GM18861 (cell line): Measurements from ENCODE around the gene ADM2.
"Not testable (repeated sequence)": the region's sequence is repeated elsewhere in the genome, so short reads cannot be mapped to it uniquely, and the experiment has no call there.

Source experiments
- ATAC-seq: cut with Tn5 transposase; IDR thresholded peaks from one replicate; pipeline ENCODE4 v1.9.1; 2021; ENCODE audit not compliant: unreplicated experiment

The ADM2 gene

GRCh38 chr22:50505276-50505775, 24.0 kb downstream of the ADM2 start:
- no peak for ATAC-seq

DNA sequence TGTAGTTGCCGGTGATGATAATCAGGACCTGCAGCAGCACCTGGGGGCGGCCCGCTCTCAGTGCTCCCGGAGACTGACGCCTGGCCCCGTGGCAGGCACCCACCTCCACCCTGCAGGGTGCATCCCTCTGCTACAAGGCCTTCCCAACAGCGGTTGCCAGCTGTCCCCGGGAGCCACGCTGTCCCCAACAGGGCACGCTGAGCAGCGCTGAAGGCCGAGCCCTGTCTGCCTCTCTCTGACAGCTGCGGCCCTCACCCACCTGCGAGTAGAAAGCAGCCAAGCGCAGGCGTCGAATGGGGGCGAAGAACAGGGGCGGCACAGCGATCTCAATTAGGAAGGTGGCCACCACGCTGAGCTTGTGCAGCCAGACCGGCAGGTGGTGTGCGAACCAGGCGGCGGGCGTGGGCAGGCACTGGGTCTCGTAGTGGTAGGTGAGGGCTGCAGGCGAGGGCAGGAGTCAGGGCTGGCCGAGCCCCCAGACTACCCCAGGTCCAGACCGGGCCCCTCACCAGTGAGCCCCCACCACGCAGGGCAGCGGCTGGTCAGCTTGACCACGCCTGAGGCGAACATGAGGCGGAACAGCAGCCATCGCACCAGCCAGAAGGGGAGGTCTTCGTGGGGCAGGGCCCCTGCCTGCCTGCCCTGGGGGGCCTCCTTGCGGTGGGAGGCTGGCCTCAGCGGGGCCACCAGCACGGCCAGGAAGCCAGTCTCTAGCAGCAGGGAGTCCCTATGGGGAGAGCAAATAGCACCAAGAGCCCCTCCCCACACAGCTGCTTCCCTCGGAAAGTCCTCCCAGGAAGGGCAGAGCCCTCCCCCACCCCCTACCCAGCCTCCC, 24.6 kb downstream of the ADM2 start:
- no peak for ATAC-seq

DNA sequence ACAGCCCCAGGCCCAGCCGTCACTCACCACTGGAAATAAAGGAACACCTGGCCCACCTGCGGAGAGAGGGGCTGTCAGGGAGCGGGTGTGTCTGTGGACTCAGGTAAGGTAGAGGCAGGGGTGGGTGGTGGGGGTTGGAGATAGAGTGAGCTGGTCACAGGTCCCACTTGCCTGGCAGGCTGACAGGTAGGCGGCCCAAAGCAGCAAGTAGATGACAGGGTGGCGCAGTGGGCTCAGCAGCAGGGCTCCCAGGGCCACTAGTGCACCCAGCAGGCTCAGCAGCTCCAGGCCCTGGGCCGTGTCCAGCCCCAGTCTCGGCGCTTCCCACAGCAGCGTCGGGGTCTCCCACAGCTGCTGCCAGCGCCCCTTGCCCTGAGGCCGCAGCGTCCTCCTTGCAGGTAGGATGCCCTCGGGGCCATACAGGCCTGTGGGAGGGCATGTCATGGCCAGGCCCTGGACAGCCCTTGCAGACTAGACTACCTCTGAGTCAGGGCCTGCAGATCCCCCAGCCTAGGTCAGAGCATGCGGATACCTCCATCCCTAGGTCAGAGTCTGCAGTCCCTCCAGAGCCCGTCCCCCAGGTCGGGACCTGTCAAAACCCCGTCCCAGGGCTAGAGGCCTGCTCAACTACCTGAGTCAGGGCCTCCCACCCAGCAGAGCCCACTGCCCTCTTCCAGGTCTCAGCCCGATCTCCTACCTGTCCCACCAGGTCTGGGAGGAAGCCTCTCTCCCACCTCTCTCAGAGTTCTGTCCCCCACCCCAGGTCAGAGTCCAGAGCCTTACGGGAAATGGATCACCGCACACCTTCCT, 25.5 kb downstream of the ADM2 start:
- ATAC-seq, result no peak

- no peak for ATAC-seq
These were observed 26.2 kb downstream of the ADM2 start, which contains the start of gene LMF2 for GRCh38 chr22:50507421-50507990. LMF2 (minus strand) TSS chr22:50507702; CDS start chr22:50507675, 27 bp downstream.

- peak; percentile 68 for ATAC-seq
These were observed 26.9 kb downstream of the ADM2 start, which contains the start of gene NCAPH2 for GRCh38 chr22:50507991-50508884. NCAPH2 (plus strand) TSS chr22:50508224; CDS start chr22:50508338, 114 bp downstream.

- no peak for ATAC-seq
These were observed 27.6 kb downstream of the ADM2 start for GRCh38 chr22:50508897-50509296.

DNA sequence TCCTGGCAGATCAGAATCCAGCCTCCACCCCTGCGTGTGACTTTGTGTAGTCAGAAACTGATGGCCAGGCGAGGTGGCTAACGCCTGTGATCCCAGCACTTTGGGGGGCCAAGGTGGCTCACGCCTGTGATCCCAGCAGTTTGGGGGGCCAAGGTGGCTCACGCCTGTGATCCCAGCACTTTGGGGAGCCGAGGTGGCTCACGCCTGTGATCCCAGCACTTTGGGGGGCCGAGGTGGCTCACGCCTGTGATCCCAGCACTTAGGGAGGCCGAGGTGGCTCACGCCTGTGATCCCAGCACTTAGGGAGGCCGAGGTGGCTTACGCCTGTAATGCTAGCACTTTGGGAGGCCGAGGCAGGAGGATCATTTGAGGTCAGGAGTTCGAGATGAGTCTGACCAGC, 31.8 kb downstream of the ADM2 start:
- ATAC-seq, result no peak

DNA sequence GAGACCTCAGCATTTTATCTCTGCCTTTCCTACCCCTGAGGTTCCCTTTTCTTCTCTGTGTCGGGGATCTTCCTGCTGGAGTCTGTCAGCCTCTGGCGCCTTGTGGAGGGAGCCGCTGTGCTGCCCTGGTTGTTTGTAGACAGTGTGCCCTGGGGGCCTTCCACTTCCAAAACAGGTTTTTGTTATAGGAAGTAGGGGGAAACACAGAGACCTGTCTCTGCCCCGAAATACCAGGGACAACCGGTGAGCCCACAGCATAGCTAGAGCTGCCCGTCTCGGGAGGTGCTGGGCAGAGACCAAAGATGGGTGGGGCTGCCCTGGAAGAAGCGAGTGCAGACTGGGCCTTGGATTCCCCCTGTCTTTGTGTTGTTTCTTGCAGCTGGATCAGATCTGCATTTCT, 34.7 kb downstream of the ADM2 start:
- ATAC-seq, result no peak

- no peak for ATAC-seq
These were observed 35.5 kb downstream of the ADM2 start for GRCh38 chr22:50516891-50517290.

DNA sequence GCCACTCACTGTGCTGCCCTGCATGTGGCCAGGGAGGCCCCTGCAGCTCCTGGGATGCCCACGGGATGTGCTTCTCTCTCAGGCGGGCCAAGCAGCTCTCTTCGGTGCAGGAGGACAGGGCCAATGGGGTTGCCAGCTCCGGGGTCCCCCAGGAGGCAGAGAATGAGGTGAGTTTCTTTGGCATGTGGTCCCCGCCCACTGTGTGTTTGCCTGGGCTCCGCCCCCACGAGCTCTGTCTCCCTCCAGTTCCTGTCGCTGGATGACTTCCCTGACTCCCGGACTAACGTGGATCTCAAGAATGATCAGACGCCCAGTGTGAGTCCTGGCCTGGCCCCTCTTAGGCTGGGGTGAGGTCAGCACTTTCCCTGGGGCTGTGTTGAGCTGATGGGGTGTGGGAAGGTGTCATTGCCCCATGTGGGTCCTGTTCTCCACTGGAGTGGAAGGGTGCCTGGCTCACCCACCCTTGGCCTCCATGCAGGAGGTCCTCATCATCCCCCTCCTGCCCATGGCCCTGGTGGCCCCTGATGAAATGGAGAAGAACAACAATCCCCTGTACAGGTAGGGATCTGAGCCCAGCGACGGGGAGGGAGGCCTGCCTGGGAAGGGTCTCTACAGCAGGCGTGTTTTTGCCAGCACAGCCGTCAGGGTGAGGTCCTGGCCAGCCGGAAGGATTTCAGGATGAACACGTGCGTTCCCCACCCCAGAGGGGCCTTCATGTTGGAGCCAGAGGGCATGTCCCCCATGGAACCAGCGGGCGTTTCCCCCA, 36.3 kb downstream of the ADM2 start:
- ATAC-seq, result no peak

DNA sequence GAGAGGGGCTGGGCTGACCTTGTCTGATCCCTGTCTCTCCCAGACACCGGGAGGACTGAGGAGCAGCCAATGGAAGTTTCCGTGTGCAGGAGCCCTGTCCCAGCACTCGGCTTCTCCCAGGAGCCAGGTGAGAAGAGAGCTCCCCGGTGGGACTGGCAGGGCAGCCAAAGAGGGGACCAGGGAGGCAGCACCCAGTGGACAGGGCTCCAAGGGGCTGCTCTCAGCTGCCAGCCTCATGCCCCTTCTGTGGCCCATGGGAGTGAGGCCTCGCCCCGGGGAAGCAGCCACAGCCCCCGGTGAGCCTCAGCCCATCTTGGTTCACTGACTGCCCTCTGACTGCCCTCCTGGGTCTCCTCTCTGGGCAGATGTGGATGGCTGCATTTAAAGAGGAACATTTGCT, 37.3 kb downstream of the ADM2 start:
- no peak for ATAC-seq

- no peak for ATAC-seq
These were observed 37.8 kb downstream of the ADM2 start for GRCh38 chr22:50519151-50519550.

- ATAC-seq, result not testable (repeated sequence)
These were observed 38.8 kb downstream of the ADM2 start for GRCh38 chr22:50520184-50520583.

- no peak for ATAC-seq
These were observed 39.6 kb downstream of the ADM2 start for GRCh38 chr22:50520826-50521453.

DNA sequence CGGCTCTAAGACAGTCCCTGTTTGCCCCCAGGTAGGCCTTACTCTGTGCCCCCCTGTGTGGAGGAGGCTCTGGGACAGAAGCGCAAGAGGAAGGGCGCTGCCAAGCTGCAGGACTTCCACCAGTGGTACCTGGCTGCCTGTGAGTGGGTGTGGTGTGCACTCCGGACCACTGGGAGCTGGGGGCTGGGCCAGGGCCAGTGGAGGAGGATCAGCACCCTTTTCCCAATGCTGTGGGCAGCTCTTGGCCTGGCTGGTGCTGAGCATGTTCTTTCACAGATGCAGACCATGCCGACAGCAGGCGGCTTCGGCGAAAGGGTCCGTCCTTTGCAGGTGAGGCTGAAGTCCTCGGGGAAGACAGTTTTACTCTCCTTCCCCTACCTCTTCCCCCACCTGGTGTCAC, 40.4 kb downstream of the ADM2 start:
- no peak for ATAC-seq

GRCh38 chr22:50522208-50522805, 41.0 kb downstream of the ADM2 start:
- no peak for ATAC-seq

DNA sequence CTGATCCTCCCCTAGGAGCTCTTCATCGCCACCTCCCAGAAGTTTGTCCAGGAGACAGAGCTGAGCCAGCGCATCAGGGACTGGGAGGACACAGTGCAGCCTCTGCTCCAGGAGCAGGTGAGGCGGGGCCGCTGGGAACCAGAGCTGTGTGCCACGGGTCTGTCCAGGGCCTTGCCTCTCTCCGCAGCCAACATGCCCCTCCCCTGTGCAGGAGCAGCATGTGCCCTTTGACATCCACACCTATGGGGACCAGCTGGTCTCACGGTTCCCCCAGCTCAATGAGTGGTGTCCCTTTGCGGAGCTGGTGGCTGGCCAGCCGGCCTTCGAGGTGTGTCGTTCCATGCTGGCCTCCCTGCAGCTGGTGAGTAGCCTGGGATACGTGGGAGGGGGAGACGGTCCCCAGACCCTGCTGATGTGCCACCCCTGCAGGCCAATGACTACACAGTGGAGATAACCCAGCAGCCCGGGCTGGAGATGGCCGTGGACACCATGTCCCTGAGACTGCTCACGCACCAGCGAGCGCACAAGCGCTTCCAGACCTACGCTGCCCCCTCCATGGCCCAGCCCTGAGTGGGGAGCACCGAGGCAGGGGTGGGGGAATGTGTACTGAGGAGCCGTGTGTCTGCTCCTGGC, 41.6 kb downstream of the ADM2 start:
- no peak for ATAC-seq

- no peak for ATAC-seq
These were observed 42.1 kb downstream of the ADM2 start for GRCh38 chr22:50523458-50523805.
